Breast epithelium (tissue), 4 donors: ENCODE measurements around the gene IRAK3. TPM values are rescaled to one million over a fixed set of nuclear protein-coding genes. Genes with fewer than 3 reads are reported as not detected.

ENCODE experiments used
- DNase-seq, 2 donors: peaks; one replicate each; pipeline ENCODE4 v3.0.0-alpha.2; 2019; ENCODE audit warnings: low spot score in 2 of 2
- H3K27ac ChIP-seq, 2 donors: fragments of 200-600 bp; sonication (generic) in 1 of 2; one replicate each; pipeline ENCODE4 v1.5.1; 2016 to 2019; ENCODE audit warnings: mild to moderate bottlenecking in 1 of 2
- H3K27me3 ChIP-seq, 2 donors: fragments of 200-600 bp; sonication (generic) in 1 of 2; one replicate each; pipeline versions ENCODE4 v1.5.1 to v1.6.0; 2017 to 2019; ENCODE audit warnings: control low read depth in 1 of 2, mild to moderate bottlenecking in 1 of 2
- H3K36me3 ChIP-seq: fragments of 200-600 bp; one replicate; pipeline ENCODE4 v1.5.1; 2019
- H3K4me1 ChIP-seq, 2 donors: fragments of 200-600 bp; sonication (generic); one replicate each; pipeline ENCODE4 v1.5.1; 2016 to 2019; ENCODE audit warnings: control low read depth in 1 of 2
- H3K4me3 ChIP-seq, 3 donors: fragments of 200-600 bp; sonication (generic); 1 replicate in 2 of 3; 2 replicates in 1 of 3; pipeline ENCODE4 v1.5.1; 2016 to 2019; ENCODE audit warnings: mild to moderate bottlenecking in 3 of 3, moderate library complexity in 2 of 3
- H3K9me3 ChIP-seq, 2 donors: fragments of 200-600 bp; sonication (generic) in 1 of 2; one replicate each; pipeline ENCODE4 v1.5.1; 2016 to 2019; ENCODE audit warnings: control low read depth in 1 of 2
- CTCF ChIP-seq, 3 donors: fragments of 450-650 bp; IDR thresholded peaks; one replicate each; pipeline ENCODE4 v1.5.1; 2016 to 2017; ENCODE audit warnings: antibody characterized with exemption in 3 of 3, mild to moderate bottlenecking in 3 of 3, moderate library complexity in 3 of 3
- POLR2A ChIP-seq: fragments of 450-650 bp; IDR thresholded peaks from one replicate; pipeline ENCODE4 v1.6.1; 2016; ENCODE audit warnings: antibody characterized with exemption, mild to moderate bottlenecking, moderate library complexity
- POLR2AphosphoS5 ChIP-seq, 3 donors: sonication (generic); formaldehyde crosslinking; IDR thresholded peaks; one replicate each; pipeline ENCODE4 v1.6.1; 2017; ENCODE audit warnings: antibody characterized with exemption in 3 of 3
- intact Hi-C: fragments of 100-400 bp; cut with DNase I; formaldehyde crosslinking; loops from one replicate; pipeline ENCODE4 v1.15.1; 2023; ENCODE audit warnings: low total_unique reads
- total RNA-seq, 3 donors: library from RNA; depleted of rRNA; stranded (reverse); fragments of >200 nt; gene quantifications; one replicate each; pipeline ENCODE4 v1.1.0, GENCODE V29; 2016

Gene IRAK3
- total RNA-seq, 3 donors from 2014 or later = 22.2 to 88.8 (median 37.7) TPM

GRCh38 chr12:66142826-66143225 is 46.2 kb upstream of the IRAK3 start:
- no peak for TF ChIP-seq POLR2AphosphoS5 (IDR thresholded peaks at IDR 0.05)
- no peak for TF ChIP-seq POLR2A
- no peak for TF ChIP-seq CTCF (IDR thresholded peaks at IDR 0.05)
- DNase-seq = no peak
- intact Hi-C loops = no loop called here
- Histone ChIP-seq H3K36me3 (peaks cover 6% of the 10 kb centered on the region), H3K4me3 (no peak overlapping the region), H3K27me3 (no peaks in the 10 kb centered on the region), H3K27ac (no peak overlapping the region), H3K9me3 (peaks cover 5 to 23% of the 10 kb centered on the region in 2 donors), H3K4me1 (no peaks in the 10 kb centered on the region)

GRCh38 chr12:66143868-66144267 is 45.1 kb upstream of the IRAK3 start:
- no peak for DNase-seq
- intact Hi-C loops = no loop called here
- Histone ChIP-seq H3K27ac (no peak overlapping the region), H3K4me3 (no peak overlapping the region), H3K36me3 (peaks cover 6% of the 10 kb centered on the region), H3K27me3 (no peaks in the 10 kb centered on the region), H3K4me1 (no peaks in the 10 kb centered on the region), H3K9me3 (peaks cover 5 to 23% of the 10 kb centered on the region in 2 donors)
- TF ChIP-seq POLR2AphosphoS5 (IDR thresholded peaks at IDR 0.05) (no peak), POLR2A (no peak), CTCF (IDR thresholded peaks at IDR 0.05) (no peak)

DNA sequence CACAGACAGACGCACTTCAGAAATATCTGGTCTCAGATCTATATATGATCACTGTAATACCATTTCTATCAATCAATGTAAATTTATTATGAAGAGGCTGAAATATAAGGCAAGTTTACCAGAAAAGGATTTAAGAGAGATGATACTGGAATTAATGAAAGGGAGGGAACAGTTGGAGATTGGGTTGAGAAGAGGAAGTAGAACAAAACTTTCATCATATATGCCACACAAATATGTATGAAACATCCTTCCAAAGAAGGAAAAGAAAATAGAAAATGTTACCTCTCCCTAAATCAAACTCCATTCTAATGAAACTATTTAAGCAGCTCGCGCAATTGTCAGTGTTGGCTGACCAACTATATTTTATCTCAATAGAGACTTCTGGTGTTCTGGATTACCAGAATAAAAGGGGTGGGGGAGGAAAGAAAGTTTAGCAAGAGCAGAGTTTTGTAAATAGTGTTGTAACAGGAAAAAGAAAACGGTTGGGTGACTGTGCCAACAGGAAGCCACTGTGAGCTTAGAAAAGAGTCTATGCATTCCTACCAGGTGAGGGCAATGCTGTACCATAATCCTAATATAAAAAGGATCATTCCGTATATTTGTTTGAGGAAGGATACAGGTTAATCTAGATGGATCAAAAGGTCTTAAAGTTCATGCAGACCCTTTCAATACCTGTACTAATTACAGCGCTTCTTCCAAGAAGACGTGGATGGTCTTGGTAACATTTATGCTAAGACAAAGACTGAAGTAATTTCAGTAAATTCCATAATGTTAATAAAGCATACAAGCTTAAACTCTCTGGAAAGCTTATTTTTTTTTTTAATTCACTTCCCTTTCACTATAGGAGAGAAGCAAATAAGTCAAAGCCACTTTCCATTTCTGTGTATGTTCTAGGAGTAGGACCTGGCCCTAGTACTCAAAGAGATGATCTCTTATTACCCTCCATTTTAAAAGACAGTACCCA is 43.9 kb upstream of the IRAK3 start:
- H3K27me3 ChIP-seq = no peaks in the 10 kb centered on the region
- H3K4me1 ChIP-seq = no peaks in the 10 kb centered on the region
- H3K4me3 ChIP-seq = no peak overlapping the region
- peaks cover 5 to 22% of the 10 kb centered on the region in 2 donors for H3K9me3 ChIP-seq
- TF ChIP-seq CTCF (IDR thresholded peaks at IDR 0.05) = peak; percentile 11 to 60 (median 52)
- no peak for TF ChIP-seq POLR2AphosphoS5 (IDR thresholded peaks at IDR 0.05)
- peaks cover 6% of the 10 kb centered on the region for H3K36me3 ChIP-seq
- no peak for DNase-seq
- intact Hi-C loops = loop anchor here (5.0 kb wide), 1 partner anchor 547 kb away; no protein-coding TSS in a partner anchor
- peak overlapping the region; percentile 53 to 64 for H3K27ac ChIP-seq

- no peaks in the 10 kb centered on the region for H3K36me3 ChIP-seq
- no peaks in the 10 kb centered on the region for H3K4me1 ChIP-seq
- no peak overlapping the region for H3K4me3 ChIP-seq
- H3K9me3 ChIP-seq = no peaks in the 10 kb centered on the region
- no peak for DNase-seq
- H3K27ac ChIP-seq = no peak overlapping the region
- no peak for TF ChIP-seq POLR2AphosphoS5 (IDR thresholded peaks at IDR 0.05)
- no peak for TF ChIP-seq POLR2A
- TF ChIP-seq CTCF (IDR thresholded peaks at IDR 0.05) = no peak
- H3K27me3 ChIP-seq = no peaks in the 10 kb centered on the region
- intact Hi-C loops = loop anchor here (5.0 kb wide), 1 partner anchor 542 kb away; no protein-coding TSS in a partner anchor
These were observed 39.2 kb upstream of the IRAK3 start for GRCh38 chr12:66149702-66150398.

DNA sequence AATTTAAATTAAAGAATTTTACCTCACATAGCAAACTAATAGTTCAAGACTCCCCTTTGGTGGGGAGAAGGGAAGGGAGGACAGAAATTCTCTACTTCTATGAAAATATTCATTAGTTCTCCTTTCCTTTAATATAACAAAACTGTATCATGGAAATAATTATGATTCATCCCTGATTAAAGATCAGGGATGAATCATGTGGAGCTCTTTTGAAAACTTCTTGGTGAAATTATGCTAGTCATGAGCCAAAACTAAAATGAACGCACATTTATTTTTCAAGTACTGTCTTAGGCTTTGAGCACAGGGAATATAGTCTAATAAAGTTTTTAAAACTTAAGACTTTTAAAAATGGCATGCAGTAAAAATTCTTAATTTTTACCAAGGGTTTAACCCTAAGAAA is 36.3 kb upstream of the IRAK3 start:
- no peaks in the 10 kb centered on the region for H3K36me3 ChIP-seq
- H3K4me3 ChIP-seq = no peak overlapping the region
- TF ChIP-seq POLR2A (no peak), CTCF (IDR thresholded peaks at IDR 0.05) (no peak), POLR2AphosphoS5 (IDR thresholded peaks at IDR 0.05) (no peak)
- DNase-seq = no peak
- no peaks in the 10 kb centered on the region for H3K27me3 ChIP-seq
- H3K27ac ChIP-seq = no peak overlapping the region
- H3K9me3 ChIP-seq = no peaks in the 10 kb centered on the region
- intact Hi-C loops = no loop called here
- no peaks in the 10 kb centered on the region for H3K4me1 ChIP-seq
